GM12872 (cell line): Measurements from ENCODE around the gene NBAS.

Experiments
- CTCF ChIP-seq: IDR thresholded peaks from 3 replicates; pipeline ENCODE4 v1.5.1; 2011; ENCODE audit warnings: low read depth, mild to moderate bottlenecking, low read length, moderate library complexity; ENCODE audit not compliant: insufficient read depth

NBAS gene

GRCh38 chr2:15182275-15182674 is 378.9 kb downstream of the NBAS start:
- no peak for TF ChIP-seq CTCF

DNA sequence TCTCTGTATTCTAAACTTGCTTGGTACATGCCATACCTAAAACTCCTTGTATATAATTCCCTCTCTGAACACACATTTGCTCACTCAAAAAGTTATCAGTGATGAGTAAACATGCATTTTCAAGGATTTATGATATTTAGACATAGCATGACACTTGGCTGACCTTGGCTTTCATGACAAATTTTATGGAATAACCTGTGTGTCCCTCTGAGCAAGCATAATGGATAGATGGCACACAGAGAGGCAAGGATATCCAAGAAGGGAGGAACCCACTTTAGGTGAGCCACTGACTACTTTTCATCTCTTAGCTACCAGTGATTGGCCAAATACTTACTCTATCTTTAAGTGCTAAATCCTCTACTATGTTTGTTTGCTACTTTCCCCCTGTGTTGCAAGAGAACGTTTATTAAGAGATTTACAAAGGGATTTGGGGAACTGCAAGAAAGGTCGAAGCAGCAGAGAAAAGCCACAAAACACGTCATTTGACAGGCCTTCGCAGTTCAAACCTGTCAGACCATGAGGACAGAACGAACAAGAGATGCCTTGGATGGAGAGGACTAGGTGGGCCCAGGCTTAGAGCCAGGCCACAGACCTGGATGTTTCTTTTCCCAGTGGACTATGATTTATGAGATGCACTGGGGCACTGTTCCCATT is 379.9 kb downstream of the NBAS start:
- TF ChIP-seq CTCF, result no peak

- no peak for TF ChIP-seq CTCF
Measured at GRCh38 chr2:15180379-15180778, 380.8 kb downstream of the NBAS start.

GRCh38 chr2:15178946-15179345 is 382.2 kb downstream of the NBAS start:
- no peak for TF ChIP-seq CTCF

DNA sequence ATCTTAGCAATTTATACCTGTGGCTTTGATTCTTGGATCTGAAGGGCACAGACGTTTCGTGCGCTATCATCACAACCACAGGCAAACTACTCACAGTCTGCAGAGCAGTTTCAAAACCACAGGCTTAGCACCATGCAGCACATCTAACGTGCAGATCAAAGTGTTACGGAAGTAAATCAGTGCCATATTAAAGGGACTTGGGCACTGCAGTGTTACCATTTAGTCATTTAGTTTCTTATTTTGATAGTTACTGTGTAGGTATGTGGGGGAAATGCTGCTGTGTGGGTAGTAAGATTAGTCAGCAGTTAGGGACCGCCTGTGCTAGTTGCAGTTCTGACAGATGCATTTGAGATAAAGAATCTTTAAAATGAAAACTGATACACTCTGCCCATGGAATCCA is 384.0 kb downstream of the NBAS start:
- TF ChIP-seq CTCF, result no peak

GRCh38 chr2:15176604-15177003 is 384.5 kb downstream of the NBAS start:
- TF ChIP-seq CTCF, result no peak

DNA sequence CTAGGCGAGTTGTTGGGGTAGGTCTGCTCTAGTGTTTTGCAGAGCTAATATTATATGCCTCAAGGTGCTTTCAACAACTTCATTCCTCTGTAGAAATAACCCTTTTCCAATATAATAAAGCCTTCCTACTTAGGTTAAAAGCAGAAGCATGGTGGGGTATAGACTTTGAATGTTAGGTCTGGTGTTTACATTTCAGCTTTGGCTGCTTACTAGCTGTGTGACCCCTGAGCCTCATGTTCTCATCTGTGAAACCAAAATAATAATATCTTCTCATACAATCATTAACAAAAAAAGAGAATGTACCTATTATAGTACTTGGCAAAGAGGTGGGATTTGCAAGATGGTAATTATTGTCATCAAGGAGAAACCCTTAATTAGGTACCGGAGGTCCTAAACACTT is 386.6 kb downstream of the NBAS start:
- TF ChIP-seq CTCF, result no peak

- TF ChIP-seq CTCF, result no peak
Measured at GRCh38 chr2:15173501-15173900, 387.6 kb downstream of the NBAS start.
